SKM-1 (cell line): ENCODE results near the gene NADSYN1.

Experiments used
- DNase-seq: peaks from one replicate; lab custom pipeline; 2025; ENCODE audit not compliant: unreplicated experiment; lab: John Stamatoyannopoulos, UW

NADSYN1 gene

GRCh38 chr11:71489311-71490043 lies 36.5 kb downstream of the NADSYN1 start:
- no peak for DNase-seq

DNA sequence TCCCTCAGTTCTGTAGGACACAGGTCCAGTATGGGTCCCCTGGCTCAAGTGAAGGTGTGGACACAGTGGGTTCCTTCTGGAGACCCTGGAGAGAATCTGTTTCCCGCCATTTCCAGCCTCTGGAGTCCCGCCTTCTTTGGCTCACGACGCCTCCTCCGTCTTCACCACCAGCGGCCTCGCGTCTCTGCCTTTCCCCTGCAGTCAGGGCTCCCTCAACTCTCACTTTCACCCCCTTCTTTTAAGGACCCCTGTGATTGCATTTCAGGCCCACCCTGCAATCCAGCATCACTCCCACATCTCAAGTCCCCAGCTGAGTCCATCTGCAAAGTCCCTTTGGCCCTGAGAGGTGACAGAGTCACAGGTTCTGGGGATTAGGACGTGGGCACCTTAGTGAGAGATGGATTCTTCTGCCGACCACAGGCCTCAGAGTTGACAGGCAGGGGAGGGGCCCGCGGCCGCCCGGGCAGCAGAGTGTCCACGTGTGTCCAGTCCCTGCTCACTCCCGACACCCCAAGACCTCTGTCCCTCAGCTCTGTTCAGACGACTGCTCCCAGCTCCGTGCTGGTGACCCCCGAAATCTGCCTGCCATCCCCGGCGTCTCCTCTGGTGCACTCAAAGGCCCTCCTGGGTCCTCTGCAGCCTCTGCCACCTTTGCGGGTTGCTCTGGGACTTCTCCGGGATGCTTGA lies 37.2 kb downstream of the NADSYN1 start:
- no peak for DNase-seq

- no peak for DNase-seq
Measured at GRCh38 chr11:71490731-71491390, 37.9 kb downstream of the NADSYN1 start.

DNA sequence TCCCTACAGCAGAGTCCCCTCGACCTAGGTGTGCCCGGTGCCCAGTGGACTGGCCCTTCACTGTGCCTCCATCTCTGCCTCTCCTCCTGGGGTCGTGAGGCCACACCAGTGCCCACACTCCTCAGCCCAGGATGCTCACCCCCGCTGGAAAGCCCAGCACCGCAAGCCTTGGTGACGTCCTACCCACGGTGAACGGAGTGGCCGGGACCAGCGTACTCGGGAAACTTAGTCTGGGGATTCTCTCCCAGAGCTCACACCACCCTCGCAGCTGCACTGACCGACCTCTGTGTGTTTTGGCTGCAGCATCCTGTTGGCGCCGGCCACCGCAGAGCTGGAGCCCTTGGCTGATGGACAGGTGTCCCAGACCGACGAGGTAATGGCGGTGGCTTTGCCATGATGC lies 38.5 kb downstream of the NADSYN1 start:
- no peak for DNase-seq

DNA sequence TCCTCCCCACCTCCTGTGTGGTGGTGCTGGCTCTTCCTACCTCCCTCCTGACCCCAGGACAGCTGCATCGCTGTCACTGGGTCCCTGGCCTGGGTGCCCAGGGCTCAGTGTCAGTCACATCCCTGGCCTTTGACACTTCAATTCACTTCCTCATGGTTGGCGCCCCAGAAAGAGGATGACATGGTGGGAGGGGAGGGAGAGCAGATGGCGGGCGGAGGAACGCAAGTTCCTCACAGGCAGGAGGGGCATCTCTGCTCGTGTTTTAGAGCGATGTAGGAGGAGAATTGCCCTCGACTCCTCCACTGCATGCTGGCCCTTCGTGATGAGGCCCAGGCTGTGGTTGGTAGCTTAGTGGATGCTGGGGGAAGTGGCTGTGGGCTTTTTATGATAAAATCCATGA lies 38.9 kb downstream of the NADSYN1 start:
- no peak for DNase-seq

- DNase-seq = no peak
Measured at GRCh38 chr11:71495286-71496230, 42.6 kb downstream of the NADSYN1 start.

- DNase-seq = no peak
Measured at GRCh38 chr11:71496421-71496820, 43.4 kb downstream of the NADSYN1 start.

GRCh38 chr11:71498091-71498490 lies 45.1 kb downstream of the NADSYN1 start:
- DNase-seq = no peak

DNA sequence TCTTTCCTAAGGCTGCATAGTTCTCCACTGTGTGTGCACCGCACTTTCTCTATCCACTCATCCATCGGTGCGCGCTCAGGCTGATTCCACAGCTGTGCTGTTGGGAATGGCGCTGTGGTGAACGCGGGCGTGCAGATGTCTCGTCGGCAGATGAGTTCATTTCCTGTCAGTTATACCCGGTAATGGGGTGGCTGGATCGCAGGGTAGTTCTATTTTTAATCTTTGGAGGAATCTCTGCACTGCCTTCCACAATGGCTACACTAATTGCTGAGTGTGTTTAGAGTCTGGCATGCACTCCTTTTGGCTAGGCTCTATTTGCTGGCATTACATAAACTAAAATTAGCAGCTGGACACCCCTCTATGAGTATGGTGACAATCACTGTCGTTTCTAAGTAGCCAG lies 46.1 kb downstream of the NADSYN1 start:
- no peak for DNase-seq

DNA sequence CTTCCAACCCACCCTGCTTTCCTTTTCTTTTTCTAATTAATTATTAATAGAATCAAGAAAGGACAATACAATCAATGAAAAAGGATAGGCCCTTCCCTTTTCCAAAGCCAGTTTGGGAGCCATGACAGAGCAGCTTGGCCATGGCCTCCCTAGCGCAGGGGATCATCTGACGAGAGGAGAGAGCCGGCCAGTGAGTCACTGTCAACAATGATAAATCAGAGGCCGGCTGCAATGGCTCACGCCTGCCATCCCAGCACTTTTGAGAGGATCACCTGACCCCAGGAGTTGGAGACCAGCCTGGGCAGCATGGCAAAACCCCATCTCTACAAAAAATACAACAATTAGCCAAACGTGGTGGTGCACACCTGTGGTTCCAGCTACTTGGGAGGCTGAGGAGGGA lies 46.5 kb downstream of the NADSYN1 start:
- no peak for DNase-seq

DNA sequence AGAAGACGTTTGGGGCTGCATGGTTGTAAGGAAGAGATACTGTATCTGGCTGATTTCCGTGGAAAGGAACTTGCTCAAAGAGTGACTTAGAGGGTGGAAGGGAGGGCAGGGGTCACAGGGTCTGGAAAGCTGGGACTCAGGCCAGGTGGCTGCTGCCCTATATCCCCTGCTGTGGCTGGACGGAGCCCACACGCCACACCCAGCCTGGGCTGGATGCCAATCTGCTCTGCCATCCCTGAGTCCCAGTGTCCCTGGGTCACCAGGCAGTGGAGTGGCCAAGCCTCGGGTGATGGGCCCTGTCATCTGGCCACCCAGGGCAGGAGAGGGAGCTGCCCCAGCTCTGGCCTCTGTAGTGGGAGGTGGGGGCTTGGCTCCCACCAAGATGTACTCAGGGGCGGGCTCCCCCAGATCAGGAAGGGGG lies 47.6 kb downstream of the NADSYN1 start:
- no peak for DNase-seq

- no peak for DNase-seq
Measured at GRCh38 chr11:71501071-71501985, 48.3 kb downstream of the NADSYN1 start.

DNA sequence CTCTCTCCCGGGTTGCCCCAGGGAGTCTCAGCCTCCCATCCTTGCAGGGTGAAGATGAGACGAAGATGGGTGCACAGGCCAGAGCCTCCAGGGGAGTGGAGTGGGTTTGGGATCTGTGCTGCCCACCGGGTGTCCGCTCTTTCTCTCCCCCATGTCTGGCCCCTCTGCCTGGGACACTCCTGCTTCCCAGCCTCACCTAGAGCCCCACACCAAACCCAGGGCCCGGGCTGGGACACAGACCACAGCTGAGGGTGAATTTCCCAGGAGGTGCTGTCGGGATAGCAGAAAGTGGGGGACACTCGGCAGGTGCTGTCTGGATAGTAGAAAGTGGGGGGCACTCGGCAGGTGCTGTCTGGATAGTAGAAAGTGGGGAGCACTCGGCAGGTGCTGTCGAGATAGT lies 49.0 kb downstream of the NADSYN1 start:
- DNase-seq = no peak

GRCh38 chr11:71502871-71503435 lies 50.0 kb downstream of the NADSYN1 start:
- DNase-seq = no peak

GRCh38 chr11:71504531-71504930 lies 51.5 kb downstream of the NADSYN1 start:
- DNase-seq = no peak

- DNase-seq = no peak
Measured at GRCh38 chr11:71505001-71505400, 52.0 kb downstream of the NADSYN1 start.

DNA sequence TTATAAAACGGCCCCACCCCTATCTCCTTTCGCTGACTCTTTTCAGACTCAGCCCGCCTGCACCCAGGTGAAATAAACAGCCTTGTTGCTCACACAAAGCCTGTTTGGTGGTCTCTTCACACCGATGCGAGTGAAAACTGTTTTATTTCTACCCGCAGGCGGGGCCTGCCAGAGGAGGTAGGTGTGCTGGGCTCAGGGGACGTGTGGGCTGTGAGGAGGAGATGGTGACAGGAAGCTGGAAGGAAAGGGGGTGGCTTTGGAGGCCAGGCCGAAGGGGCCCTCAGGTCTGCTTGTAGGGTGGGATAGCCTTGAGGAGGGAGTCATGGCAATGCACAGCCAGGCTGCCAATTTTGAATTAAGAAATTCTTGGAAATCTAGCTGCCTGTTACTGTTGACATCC lies 52.8 kb downstream of the NADSYN1 start:
- no peak for DNase-seq

- no peak for DNase-seq
Measured at GRCh38 chr11:71507102-71507501, 54.1 kb downstream of the NADSYN1 start.
